SK-N-MC (cell line): ENCODE measurements around the gene ARHGAP18.

ENCODE experiments used
- DNase-seq: peaks from one replicate; pipeline ENCODE4 v3.0.0-alpha.2; 2011; ENCODE audit warnings: low read depth, low spot score
- H3K27ac ChIP-seq: fragments of 200-600 bp; sonication (generic); 2 replicates; pipeline ENCODE4 v1.5.1; 2016; ENCODE audit warnings: mixed run types
- H3K36me3 ChIP-seq: fragments of 200-600 bp; sonication (generic); 2 replicates; pipeline ENCODE4 v1.6.1; 2017; ENCODE audit warnings: antibody characterized with exemption, low read length, mixed read lengths; ENCODE audit not compliant: insufficient read depth
- H3K4me3 ChIP-seq: fragments of 200-600 bp; sonication (generic); 2 replicates; pipeline ENCODE4 v1.5.1; 2016
- H3K9ac ChIP-seq: fragments of 200-600 bp; sonication (generic); 2 replicates; pipeline ENCODE4 v1.8.0; 2017; ENCODE audit warnings: mixed run types, mixed read lengths; ENCODE audit not compliant: insufficient read length
- H3K9me3 ChIP-seq: fragments of 200-600 bp; sonication (generic); 2 replicates; pipeline ENCODE4 v1.6.1; 2017; ENCODE audit warnings: low read depth, mild to moderate bottlenecking, antibody characterized with exemption, low read length, moderate library complexity, mixed read lengths
- EZH2 ChIP-seq: fragments of 200-600 bp; sonication (generic); IDR thresholded peaks from one replicate; pipeline ENCODE4 v1.6.1; 2017; ENCODE audit warnings: antibody characterized with exemption
- FOXP2 ChIP-seq: optimal IDR thresholded peaks from 2 replicates; pipeline ENCODE3; 2011; ENCODE audit warnings: mild to moderate bottlenecking, moderate library complexity; ENCODE audit not compliant: insufficient read depth; ENCODE audit errors: extremely low read length, control extremely low read depth
- POLR2AphosphoS5 ChIP-seq: IDR thresholded peaks from 2 replicates; pipeline ENCODE4 v1.6.1; 2012; ENCODE audit warnings: mild to moderate bottlenecking, low read depth, low read length, borderline replicate concordance

The ARHGAP18 gene

GRCh38 chr6:129680633-129681032 is 29.3 kb downstream of the ARHGAP18 start:
- Histone ChIP-seq H3K9ac (no peak overlapping the region), H3K9me3 (no peaks in the 10 kb centered on the region), H3K4me3 (no peak overlapping the region), H3K27ac (peak overlapping the region; percentile 66), H3K36me3 (no peaks in the 10 kb centered on the region)
- TF ChIP-seq EZH2 (no peak), POLR2AphosphoS5 (no peak), FOXP2 (no peak)
- DNase-seq = no peak

GRCh38 chr6:129679758-129680157 is 30.2 kb downstream of the ARHGAP18 start:
- TF ChIP-seq FOXP2 (no peak), POLR2AphosphoS5 (no peak), EZH2 (no peak)
- no peak for DNase-seq
- no peaks in the 10 kb centered on the region for H3K9me3 ChIP-seq
- H3K9ac ChIP-seq = no peak overlapping the region
- peak overlapping the region; percentile 66 for H3K27ac ChIP-seq
- peak overlapping the region; percentile 20; the same call in 1 of the 2 replicates for H3K4me3 ChIP-seq
- no peaks in the 10 kb centered on the region for H3K36me3 ChIP-seq

GRCh38 chr6:129679275-129679674 is 30.7 kb downstream of the ARHGAP18 start:
- no peak overlapping the region for H3K9ac ChIP-seq
- no peaks in the 10 kb centered on the region for H3K36me3 ChIP-seq
- DNase-seq = no peak
- H3K9me3 ChIP-seq = no peaks in the 10 kb centered on the region
- peak overlapping the region; percentile 66; the same call in 1 of the 2 replicates for H3K27ac ChIP-seq
- TF ChIP-seq EZH2 (no peak), FOXP2 (no peak), POLR2AphosphoS5 (no peak)
- peak overlapping the region; percentile 20; the same call in 1 of the 2 replicates for H3K4me3 ChIP-seq

- Histone ChIP-seq H3K4me3 (no peak overlapping the region), H3K36me3 (no peaks in the 10 kb centered on the region), H3K9ac (no peak overlapping the region), H3K27ac (no peak overlapping the region), H3K9me3 (no peaks in the 10 kb centered on the region)
- TF ChIP-seq FOXP2 (no peak), POLR2AphosphoS5 (no peak), EZH2 (no peak)
- DNase-seq = no peak
These were observed 31.5 kb downstream of the ARHGAP18 start for GRCh38 chr6:129678463-129678862.

- Histone ChIP-seq H3K36me3 (no peaks in the 10 kb centered on the region), H3K27ac (no peak overlapping the region), H3K9ac (no peak overlapping the region), H3K4me3 (no peak overlapping the region), H3K9me3 (no peaks in the 10 kb centered on the region)
- DNase-seq = no peak
- TF ChIP-seq POLR2AphosphoS5 (no peak), EZH2 (no peak), FOXP2 (no peak)
These were observed 32.2 kb downstream of the ARHGAP18 start for GRCh38 chr6:129677620-129678325.

- Histone ChIP-seq H3K9me3 (no peaks in the 10 kb centered on the region), H3K27ac (no peak overlapping the region), H3K9ac (no peak overlapping the region), H3K36me3 (no peaks in the 10 kb centered on the region), H3K4me3 (no peak overlapping the region)
- DNase-seq = no peak
- TF ChIP-seq FOXP2 = no peak
These were observed 34.1 kb downstream of the ARHGAP18 start for GRCh38 chr6:129675669-129676472.

GRCh38 chr6:129673748-129674147 is 36.2 kb downstream of the ARHGAP18 start:
- DNase-seq = no peak
- Histone ChIP-seq H3K9me3 (no peaks in the 10 kb centered on the region), H3K27ac (peak overlapping the region; percentile 80), H3K36me3 (no peaks in the 10 kb centered on the region), H3K9ac (no peak overlapping the region), H3K4me3 (no peak overlapping the region)
- TF ChIP-seq FOXP2 (no peak), POLR2AphosphoS5 (no peak), EZH2 (no peak)

- TF ChIP-seq FOXP2 (no peak), POLR2AphosphoS5 (no peak), EZH2 (no peak)
- Histone ChIP-seq H3K9me3 (no peaks in the 10 kb centered on the region), H3K36me3 (no peaks in the 10 kb centered on the region), H3K4me3 (peak overlapping the region; percentile 2), H3K9ac (peak overlapping the region; percentile 48), H3K27ac (peak overlapping the region; percentile 80)
- no peak for DNase-seq
These were observed 36.9 kb downstream of the ARHGAP18 start for GRCh38 chr6:129672881-129673631.
